CD14-positive monocyte (primary cell): ENCODE results near the gene C9orf85. TPM values are rescaled to one million over a fixed set of nuclear protein-coding genes. Genes with fewer than 3 reads are reported as not detected.

ENCODE experiments used
- DNase-seq, 3 donors: peaks; one replicate each; pipeline ENCODE4 v3.0.0-alpha.2; 2011 to 2022
- H2AFZ ChIP-seq: 2 replicates; pipeline ENCODE4 v1.6.0; 2012; ENCODE audit warnings: mild to moderate bottlenecking, low read depth, low read length, inconsistent platforms; ENCODE audit not compliant: insufficient read depth, poor library complexity, severe bottlenecking
- H3K27ac ChIP-seq, 2 donors: 1 replicate in 1 of 2; 2 replicates in 1 of 2; pipeline ENCODE4 v1.5.1; 2012 to 2013; ENCODE audit warnings: low read length in 2 of 2, control low read depth in 1 of 2, inconsistent platforms in 1 of 2, low read depth in 1 of 2, mild to moderate bottlenecking in 1 of 2
- H3K27me3 ChIP-seq, 2 donors: one replicate each; pipeline versions ENCODE4 v1.6.0 to v1.6.1; 2011 to 2013; ENCODE audit warnings: low read length in 2 of 2; ENCODE audit not compliant: control insufficient read depth in 2 of 2, insufficient read depth in 2 of 2
- H3K36me3 ChIP-seq, 2 donors: replicated peaks in 1 of 2; 1 replicate in 1 of 2; 2 replicates in 1 of 2; pipeline versions ENCODE4 v1.5.1 to v1.6.1; 2012 to 2013; ENCODE audit warnings: low read length in 2 of 2, control low read depth in 1 of 2, inconsistent platforms in 1 of 2, mild to moderate bottlenecking in 1 of 2; ENCODE audit not compliant: insufficient read depth in 2 of 2, control insufficient read depth in 1 of 2
- H3K4me1 ChIP-seq, 2 donors: 1 replicate in 1 of 2; 2 replicates in 1 of 2; pipeline versions ENCODE4 v1.5.1 to v1.6.1; 2012 to 2013; ENCODE audit warnings: low read length in 2 of 2, control low read depth in 1 of 2, inconsistent platforms in 1 of 2, mild to moderate bottlenecking in 1 of 2, moderate library complexity in 1 of 2; ENCODE audit not compliant: insufficient read depth in 2 of 2, control insufficient read depth in 1 of 2
- H3K4me2 ChIP-seq: replicated peaks from 2 replicates; pipeline ENCODE3; 2012; ENCODE audit warnings: low read length, moderate library complexity, mild to moderate bottlenecking; ENCODE audit not compliant: poor library complexity, severe bottlenecking; ENCODE audit errors: extremely low read depth
- H3K4me3 ChIP-seq, 3 experiments: fragments of 200-600 bp in 1 of 3; sonication (generic) in 1 of 3; replicated peaks in 1 of 3; 1 replicate in 2 of 3; 2 replicates in 1 of 3; pipeline ENCODE4 v1.5.1; 2011 to 2013; ENCODE audit warnings: low read length in 3 of 3, mild to moderate bottlenecking in 3 of 3, control low read depth in 2 of 3, low read depth in 2 of 3, inconsistent platforms in 1 of 3, moderate library complexity in 1 of 3
- H3K79me2 ChIP-seq: 2 replicates; pipeline ENCODE4 v1.6.0; 2012; ENCODE audit warnings: mild to moderate bottlenecking, control low read depth, inconsistent platforms, low read length, moderate library complexity; ENCODE audit not compliant: insufficient read depth
- H3K9ac ChIP-seq: 2 replicates; pipeline ENCODE4 v1.6.0; 2017; ENCODE audit warnings: low read length, mild to moderate bottlenecking; ENCODE audit not compliant: insufficient read depth, poor library complexity, severe bottlenecking
- H3K9me3 ChIP-seq, 2 donors: replicated peaks in 1 of 2; 1 replicate in 1 of 2; 2 replicates in 1 of 2; pipeline versions ENCODE4 v1.5.1 to v1.6.1; 2012 to 2013; ENCODE audit warnings: low read length in 2 of 2, control low read depth in 1 of 2; ENCODE audit not compliant: control insufficient read depth in 1 of 2, insufficient read depth in 1 of 2
- H4K20me1 ChIP-seq: 2 replicates; pipeline ENCODE4 v1.6.0; 2012; ENCODE audit warnings: mild to moderate bottlenecking, low read length, control low read depth, moderate library complexity; ENCODE audit not compliant: insufficient read depth
- H3K27ac Mint-ChIP-seq, 7 donors: one replicate each; pipeline ENCODE4 v1.8.0; 2020; ENCODE audit warnings: mild to moderate bottlenecking in 7 of 7, mixed read lengths in 7 of 7, moderate library complexity in 6 of 7, inconsistent platforms in 2 of 7
- H3K27me3 Mint-ChIP-seq, 3 donors: one replicate each; pipeline ENCODE4 v1.8.0; 2021 to 2022; ENCODE audit warnings: low read depth in 3 of 3, mild to moderate bottlenecking in 3 of 3, mixed read lengths in 3 of 3, moderate library complexity in 3 of 3, inconsistent platforms in 1 of 3
- H3K36me3 Mint-ChIP-seq, 2 donors: one replicate each; pipeline ENCODE4 v1.8.0; 2020; ENCODE audit warnings: mixed read lengths in 2 of 2, inconsistent platforms in 1 of 2, mild to moderate bottlenecking in 1 of 2
- H3K4me1 Mint-ChIP-seq: one replicate; pipeline ENCODE4 v1.8.0; 2020; ENCODE audit warnings: mild to moderate bottlenecking, mixed read lengths
- H3K4me3 Mint-ChIP-seq, 2 donors: one replicate each; pipeline ENCODE4 v1.8.0; 2020; ENCODE audit warnings: mild to moderate bottlenecking in 2 of 2, mixed read lengths in 2 of 2, moderate library complexity in 1 of 2
- H3K9me3 Mint-ChIP-seq, 7 donors: one replicate each; pipeline ENCODE4 v1.8.0; 2020 to 2022; ENCODE audit warnings: mixed read lengths in 7 of 7, mild to moderate bottlenecking in 6 of 7, moderate library complexity in 6 of 7, inconsistent platforms in 2 of 7
- WGBS: methylation state at CpG from one replicate; pipeline ENCODE4 v1.1.5; 2013; ENCODE audit warnings: missing lambda C conversion rate; ENCODE audit not compliant: insufficient coverage; 5-methylcytosine and 5-hydroxymethylcytosine counted together
- intact Hi-C, 2 donors: fragments of 100-400 bp; cut with micrococcal nuclease; formaldehyde crosslinking; loops; one replicate each; pipeline versions ENCODE4 v1.15.0 to v1.15.1; 2023
- polyA plus RNA-seq, 3 donors: library from polyadenylated mRNA; depleted of rRNA in 1 of 3; unstranded in 2 of 3; stranded (reverse) in 1 of 3; fragments of 300-500 nt in 2 of 3; fragments of >200 nt in 1 of 3; fragmentation: Illumina TruSeq in 2 of 3; gene quantifications; 1 replicate in 2 of 3; 2 replicates in 1 of 3; pipeline ENCODE4 v1.2.3, GENCODE V29; 2012 to 2021
- TF ChIP-seq, protein P1 (sequence below): fragments of 200-600 bp; IDR thresholded peaks from one replicate; pipeline ENCODE4 v1.8.0; 2022; ENCODE audit warnings: antibody characterized with exemption, mild to moderate bottlenecking

Gene C9orf85
- polyA plus RNA-seq, 3 donors, result 4.5 to 6.4 (median 5.4) TPM

GRCh38 chr9:71890042-71890679, 21.3 kb upstream of the C9orf85 start:
- DNase-seq, result no peak
- Mint-ChIP-seq H3K27me3 (no peaks in the 10 kb centered on the region), H3K9me3 (peaks cover 0 to 1% (median 0%) of the 10 kb centered on the region in 7 donors), H3K4me3 (no peak overlapping the region), H3K36me3 (no peaks in the 10 kb centered on the region), H3K27ac (no peak overlapping the region), H3K4me1 (peaks cover 37% of the 10 kb centered on the region)
- Histone ChIP-seq H3K36me3 (no peaks in the 10 kb centered on the region), H3K27ac (no peak overlapping the region), H3K79me2 (peaks cover 93% of the 10 kb centered on the region), H4K20me1 (peaks cover 76% of the 10 kb centered on the region), H3K9ac (no peak overlapping the region), H3K9me3 (no peaks in the 10 kb centered on the region), H3K4me3 (no peak overlapping the region), H3K4me1 (peaks cover 10 to 13% of the 10 kb centered on the region in 2 donors), H3K27me3 (no peaks in the 10 kb centered on the region), H2AFZ (no peak overlapping the region), H3K4me2 (no peak overlapping the region)
- intact Hi-C loops, result no loop called here
- WGBS, result 100% methylated on average over 1 of the region's 3 CpGs
- TF ChIP-seq, protein P1, sequence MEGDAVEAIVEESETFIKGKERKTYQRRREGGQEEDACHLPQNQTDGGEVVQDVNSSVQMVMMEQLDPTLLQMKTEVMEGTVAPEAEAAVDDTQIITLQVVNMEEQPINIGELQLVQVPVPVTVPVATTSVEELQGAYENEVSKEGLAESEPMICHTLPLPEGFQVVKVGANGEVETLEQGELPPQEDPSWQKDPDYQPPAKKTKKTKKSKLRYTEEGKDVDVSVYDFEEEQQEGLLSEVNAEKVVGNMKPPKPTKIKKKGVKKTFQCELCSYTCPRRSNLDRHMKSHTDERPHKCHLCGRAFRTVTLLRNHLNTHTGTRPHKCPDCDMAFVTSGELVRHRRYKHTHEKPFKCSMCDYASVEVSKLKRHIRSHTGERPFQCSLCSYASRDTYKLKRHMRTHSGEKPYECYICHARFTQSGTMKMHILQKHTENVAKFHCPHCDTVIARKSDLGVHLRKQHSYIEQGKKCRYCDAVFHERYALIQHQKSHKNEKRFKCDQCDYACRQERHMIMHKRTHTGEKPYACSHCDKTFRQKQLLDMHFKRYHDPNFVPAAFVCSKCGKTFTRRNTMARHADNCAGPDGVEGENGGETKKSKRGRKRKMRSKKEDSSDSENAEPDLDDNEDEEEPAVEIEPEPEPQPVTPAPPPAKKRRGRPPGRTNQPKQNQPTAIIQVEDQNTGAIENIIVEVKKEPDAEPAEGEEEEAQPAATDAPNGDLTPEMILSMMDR, result no peak

- no peak overlapping the region for H2AFZ ChIP-seq
- WGBS, result no CpG with 5 or more reads among the region's 4 CpGs
- intact Hi-C loops, result no loop called here
These were observed 19.8 kb upstream of the C9orf85 start for GRCh38 chr9:71891557-71892189.

More at GRCh38 chr9:71891557-71892189, 19.8 kb upstream of the C9orf85 start:
- peak overlapping the region in 2 of 7 donors; percentile 43 to 54 for H3K27ac Mint-ChIP-seq
- no peaks in the 10 kb centered on the region for H3K27me3 ChIP-seq
- H3K4me3 ChIP-seq, result no peak overlapping the region
- TF ChIP-seq, protein P1, result no peak
- no peak for DNase-seq
- peaks cover 98% of the 10 kb centered on the region for H3K79me2 ChIP-seq
- H3K4me1 ChIP-seq, result peaks cover 10 to 15% of the 10 kb centered on the region in 2 donors
- no peak overlapping the region for H3K27ac ChIP-seq
- H3K4me1 Mint-ChIP-seq, result peaks cover 41% of the 10 kb centered on the region
- no peaks in the 10 kb centered on the region for H3K9me3 ChIP-seq
- H3K4me2 ChIP-seq, result no peak overlapping the region
- H3K4me3 Mint-ChIP-seq, result no peak overlapping the region
- H3K36me3 ChIP-seq, result no peaks in the 10 kb centered on the region
- no peaks in the 10 kb centered on the region for H3K36me3 Mint-ChIP-seq
- H4K20me1 ChIP-seq, result peaks cover 79% of the 10 kb centered on the region
- no peaks in the 10 kb centered on the region for H3K27me3 Mint-ChIP-seq
- no peak overlapping the region for H3K9ac ChIP-seq
- no peaks in the 10 kb centered on the region for H3K9me3 Mint-ChIP-seq
